ENCODE measurements around the gene NT5M.
A peak's percentile ranks its signal among the peaks of the same experiment; 100 is the strongest.

Gene NT5M

DNA sequence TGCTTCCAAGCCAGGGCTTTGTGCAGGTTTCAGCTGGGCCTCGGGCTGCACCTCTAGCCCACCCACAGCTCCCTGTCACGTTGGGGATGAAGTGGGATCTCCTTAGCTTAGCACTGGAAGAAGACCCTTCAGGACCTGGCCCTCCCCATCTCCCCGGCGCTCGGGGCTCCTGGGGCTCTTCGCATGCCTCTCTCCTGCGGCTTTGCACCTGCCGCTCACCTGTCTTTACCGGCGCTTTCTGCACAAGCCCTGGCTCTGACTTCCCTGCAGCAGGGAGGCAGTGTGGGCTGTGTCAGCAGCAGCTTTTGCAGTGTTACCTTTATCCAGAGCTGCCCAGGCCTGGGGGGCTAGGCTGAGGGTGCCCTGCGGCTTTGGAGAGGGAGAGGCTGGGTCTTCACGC is 52.3 kb downstream of the NT5M start:
- DNase-seq (ENCODE audit: low read depth): no peak

DNA sequence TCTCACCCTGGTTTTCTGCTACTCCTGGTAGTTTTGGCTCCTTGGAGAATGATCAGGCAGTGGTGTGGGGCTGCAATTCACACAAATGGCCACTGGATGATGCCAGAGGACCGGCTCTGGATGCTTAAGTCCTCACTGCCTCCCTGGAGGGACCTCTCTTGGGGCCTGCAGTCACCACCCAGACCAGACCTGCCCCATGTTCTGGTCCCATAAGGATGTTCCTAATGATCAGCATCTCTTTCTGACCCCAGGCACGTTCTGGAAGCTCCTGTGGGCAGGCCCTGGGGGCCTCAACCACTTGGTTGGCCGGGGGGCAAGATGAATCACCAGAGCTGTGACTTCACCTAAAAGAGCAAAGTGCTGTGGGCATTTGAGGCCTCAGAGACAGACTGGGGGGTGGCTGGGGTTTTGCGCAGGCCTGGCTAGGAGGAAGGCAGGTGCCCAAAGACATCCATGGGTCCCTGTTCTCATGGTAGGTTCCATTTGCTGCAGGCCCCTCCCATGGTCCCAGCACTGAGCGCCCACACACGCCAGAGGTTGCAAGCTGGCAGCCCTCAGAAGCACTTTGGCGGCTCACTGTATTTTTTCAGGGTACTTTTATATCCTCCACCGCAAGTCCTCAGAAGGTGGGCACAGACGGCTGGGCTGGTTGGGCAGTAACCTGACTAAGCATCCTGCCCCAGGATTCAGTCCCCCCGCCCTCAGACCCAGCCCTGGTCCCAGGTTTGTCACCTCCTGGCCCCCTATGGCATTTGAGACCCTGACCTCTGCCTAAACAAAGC is 53.2 kb downstream of the NT5M start:
- DNase-seq (ENCODE audit: low read depth): peak; percentile 31

DNA sequence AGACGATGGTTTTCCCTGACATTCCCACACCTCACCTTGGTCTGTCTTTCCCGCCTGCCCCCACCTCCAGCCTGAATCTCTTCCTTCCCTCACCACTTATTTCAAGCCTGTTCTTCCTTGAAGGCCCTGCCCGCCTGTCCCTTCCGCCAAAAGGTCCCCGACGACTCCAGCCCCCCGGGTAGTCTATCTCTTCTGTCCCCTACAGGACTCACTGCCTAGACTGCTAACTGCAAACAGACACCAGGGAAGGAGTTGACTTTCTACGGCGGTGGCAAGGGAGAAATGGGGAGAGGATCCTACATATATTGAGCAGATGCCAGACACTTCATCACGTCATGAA is 53.7 kb downstream of the NT5M start:
- DNase-seq (ENCODE audit: low read depth): no peak

GRCh38 chr17:17358060-17358751 is 55.0 kb downstream of the NT5M start:
- DNase-seq (ENCODE audit: low read depth): no peak

DNA sequence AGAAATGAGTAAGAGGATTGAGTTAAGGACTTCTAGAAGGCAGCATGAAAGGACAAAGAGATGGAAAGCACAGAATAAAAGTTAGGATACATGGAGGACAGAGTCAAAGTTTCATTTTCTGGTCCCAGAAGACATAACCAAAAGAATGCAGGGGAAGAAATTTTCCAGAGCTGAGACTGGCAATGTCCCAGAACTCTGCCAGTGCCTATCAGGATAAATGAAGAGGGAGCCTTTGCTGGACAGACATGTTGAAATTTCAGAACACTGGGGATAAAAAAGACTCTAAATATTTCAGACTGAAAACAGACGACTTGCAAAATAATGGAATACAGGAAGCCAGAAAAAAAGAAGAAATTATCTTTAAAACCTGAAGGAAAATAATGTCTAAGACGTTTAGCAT is 55.7 kb downstream of the NT5M start:
- no peak for DNase-seq (ENCODE audit: low read depth)

DNA sequence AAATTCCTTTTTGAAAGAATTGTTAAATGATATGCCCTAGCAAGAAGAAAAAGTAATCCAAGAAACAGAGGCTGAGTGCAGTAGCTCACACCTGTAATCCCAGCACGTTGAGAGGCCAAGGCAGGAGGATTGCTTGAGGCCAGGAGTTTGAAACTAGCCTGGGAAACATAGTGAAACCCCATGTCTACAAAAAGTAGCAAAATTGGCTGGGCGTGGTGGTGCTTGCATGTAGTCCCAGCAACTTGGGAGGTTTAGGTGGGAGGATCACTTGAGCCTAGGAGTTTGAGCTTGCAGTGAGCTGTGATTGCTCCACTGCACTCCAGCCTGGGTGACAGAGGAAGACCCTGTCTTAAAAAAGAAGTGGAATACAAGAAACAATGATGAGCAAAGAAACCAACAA is 56.1 kb downstream of the NT5M start:
- DNase-seq (ENCODE audit: low read depth): no peak

- DNase-seq (ENCODE audit: low read depth): no peak
Measured at GRCh38 chr17:17360087-17360730, 57.0 kb downstream of the NT5M start.

GRCh38 chr17:17361543-17361866 is 58.3 kb downstream of the NT5M start:
- DNase-seq (ENCODE audit: low read depth): no peak

- DNase-seq (ENCODE audit: low read depth): no peak
Measured at GRCh38 chr17:17361867-17362539, 58.8 kb downstream of the NT5M start.

- DNase-seq (ENCODE audit: low read depth): no peak
Measured at GRCh38 chr17:17362540-17362930, 59.4 kb downstream of the NT5M start.

DNA sequence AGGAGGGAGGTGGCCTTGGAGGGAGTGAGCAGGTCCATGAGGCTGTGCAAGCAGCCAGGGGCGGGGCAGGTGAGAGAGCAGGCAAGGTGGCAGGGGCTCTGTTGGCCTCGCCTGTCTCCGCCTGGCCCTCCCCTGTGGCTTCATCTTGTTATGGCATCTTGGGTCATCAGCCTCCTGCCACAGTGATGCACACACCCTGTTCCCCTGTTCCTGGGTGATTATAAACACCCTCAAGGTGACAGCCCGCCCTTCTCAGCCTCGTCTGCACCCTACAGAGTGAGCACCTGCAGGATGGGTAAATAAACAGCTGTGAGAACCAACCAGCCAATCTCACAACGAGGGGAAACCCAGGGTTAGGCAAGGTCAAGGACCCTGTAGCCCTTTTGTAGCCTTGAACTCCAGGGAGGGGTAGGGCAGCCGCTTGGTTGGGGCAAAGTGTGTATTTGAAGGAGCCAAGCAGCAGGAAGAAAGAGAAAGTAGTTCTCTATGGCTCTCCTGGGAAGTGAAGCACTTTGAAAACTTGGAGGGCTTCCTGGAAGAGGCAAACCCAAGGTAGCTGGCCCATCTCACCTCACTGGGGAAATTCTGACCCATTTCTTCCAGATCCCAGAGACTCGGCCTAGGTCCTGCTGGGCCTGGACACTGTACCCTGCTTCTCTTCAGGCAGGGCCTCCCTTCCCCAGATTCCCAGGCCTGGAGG is 60.6 kb downstream of the NT5M start:
- DNase-seq (ENCODE audit: low read depth): no peak

- no peak for DNase-seq (ENCODE audit: low read depth)
Measured at GRCh38 chr17:17364338-17364667, 61.1 kb downstream of the NT5M start.

GRCh38 chr17:17365476-17366110 is 62.4 kb downstream of the NT5M start:
- no peak for DNase-seq (ENCODE audit: low read depth)

DNA sequence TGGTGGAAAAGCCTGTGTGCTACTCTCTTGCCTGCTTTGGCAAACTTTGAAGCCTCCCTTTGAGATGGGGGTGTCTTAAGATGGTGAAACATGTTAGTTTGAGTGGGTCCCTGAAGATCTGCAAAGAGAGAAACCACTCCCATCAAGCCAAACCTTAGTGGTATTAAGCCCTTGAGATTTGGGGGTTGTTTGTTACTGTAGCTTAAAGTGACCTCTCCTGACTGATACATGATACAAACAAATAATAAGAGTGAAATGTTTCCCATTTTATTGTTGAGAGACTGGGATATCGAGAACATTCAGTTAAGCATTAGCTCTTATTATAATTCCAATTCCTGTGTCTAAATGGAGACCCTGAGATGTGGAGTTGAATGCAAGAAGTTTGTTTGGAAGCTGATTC is 63.1 kb downstream of the NT5M start:
- no peak for DNase-seq (ENCODE audit: low read depth)

GRCh38 chr17:17366941-17367875 is 64.0 kb downstream of the NT5M start:
- no peak for DNase-seq (ENCODE audit: low read depth)

GRCh38 chr17:17367931-17368330 is 64.8 kb downstream of the NT5M start:
- DNase-seq (ENCODE audit: low read depth): no peak

DNA sequence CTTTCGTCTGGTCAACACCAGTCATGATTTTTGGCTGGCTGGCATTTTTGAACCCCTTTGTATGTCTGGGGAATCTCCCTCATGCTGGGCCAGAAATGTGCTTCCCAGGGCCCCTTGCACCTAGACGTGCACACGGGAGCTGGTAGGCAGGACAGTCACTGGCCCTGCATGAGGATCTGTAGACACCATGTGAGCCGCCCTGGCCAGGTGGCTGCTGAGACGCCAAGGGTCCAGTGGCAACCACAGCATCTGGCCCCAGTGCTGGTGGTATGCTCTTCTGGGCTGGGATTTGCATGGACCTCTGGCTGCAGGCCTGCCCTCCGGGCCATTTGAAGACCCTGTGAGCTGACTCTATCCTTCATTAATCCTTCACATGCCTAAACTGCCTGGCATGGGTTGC is 67.5 kb downstream of the NT5M start:
- DNase-seq (ENCODE audit: low read depth): no peak

DNA sequence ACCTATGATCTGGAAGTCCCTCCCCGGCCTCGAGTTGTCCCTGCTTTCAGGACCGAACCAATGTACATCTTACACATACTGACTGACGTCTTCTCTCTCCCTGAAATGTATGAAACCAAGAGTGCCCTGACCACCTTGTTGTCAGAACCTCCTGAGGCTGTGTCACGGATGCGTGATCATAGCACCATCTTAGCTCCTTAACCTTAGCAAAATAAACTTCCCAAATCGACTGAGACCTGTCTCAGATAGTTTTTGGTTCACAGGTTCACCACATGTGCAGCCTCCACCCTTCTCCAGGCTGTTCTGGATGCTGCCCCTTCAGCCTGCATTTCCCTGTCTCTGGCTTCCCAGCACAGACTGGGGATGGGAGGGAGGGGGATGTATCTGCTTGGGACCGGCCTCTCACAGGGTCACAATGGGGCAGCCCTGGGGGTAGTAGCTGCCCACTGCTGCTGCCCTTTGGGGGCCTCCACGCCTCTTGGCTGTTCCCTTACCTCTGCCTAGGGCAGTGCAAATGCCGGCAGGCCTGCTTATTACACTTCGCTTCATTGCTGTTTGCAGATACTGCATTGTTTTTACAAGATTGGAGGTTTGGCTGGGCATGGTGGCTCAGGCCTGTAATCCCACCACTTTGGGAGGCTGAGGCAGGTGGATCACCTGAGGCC is 69.8 kb downstream of the NT5M start:
- no peak for DNase-seq (ENCODE audit: low read depth)

- DNase-seq (ENCODE audit: low read depth): no peak
Measured at GRCh38 chr17:17375841-17376240, 72.7 kb downstream of the NT5M start.

GRCh38 chr17:17376362-17376761 is 73.2 kb downstream of the NT5M start:
- no peak for DNase-seq (ENCODE audit: low read depth)
